Activated naive CD4-positive, alpha-beta T cell treated with anti-CD3 and anti-CD28 coated beads, Interleukin-2, amount 50 U/mL, for 24 hours (primary cell): ENCODE results near the gene TRAPPC2.

ENCODE experiments used
- H3K27ac Mint-ChIP-seq: one replicate; pipeline ENCODE4 v1.8.0; 2021; ENCODE audit warnings: mild to moderate bottlenecking, mixed read lengths
- H3K27me3 Mint-ChIP-seq: one replicate; pipeline ENCODE4 v1.8.0; 2021; ENCODE audit warnings: mixed read lengths
- H3K36me3 Mint-ChIP-seq: one replicate; pipeline ENCODE4 v1.8.0; 2021; ENCODE audit warnings: mixed read lengths
- H3K4me1 Mint-ChIP-seq: one replicate; pipeline ENCODE4 v1.8.0; 2021; ENCODE audit warnings: mixed read lengths
- H3K4me3 Mint-ChIP-seq: one replicate; pipeline ENCODE4 v1.8.0; 2021; ENCODE audit warnings: mild to moderate bottlenecking, mixed read lengths
- H3K9me3 Mint-ChIP-seq: one replicate; pipeline ENCODE4 v1.8.0; 2021; ENCODE audit warnings: mixed read lengths

The TRAPPC2 gene

GRCh38 chrX:13734278-13735172, at the start of gene TRAPPC2, which contains the start of gene OFD1:
Gene TRAPPC2 (minus strand): TSS chrX:13734620. CDS start chrX:13719963, 14,657 bp downstream.
Gene OFD1 (plus strand): TSS chrX:13734748. CDS start chrX:13735072, 324 bp downstream.
- peak within 1 kb of the TSS; percentile 99 for H3K4me3 Mint-ChIP-seq
- H3K4me1 Mint-ChIP-seq = peaks cover 57% of the 10 kb centered on the region

GRCh38 chrX:13780868-13781427, 46.5 kb upstream of the TRAPPC2 start:
- Mint-ChIP-seq H3K36me3 (no peaks in the 10 kb centered on the region), H3K27me3 (no peaks in the 10 kb centered on the region), H3K4me3 (no peak overlapping the region), H3K9me3 (no peaks in the 10 kb centered on the region), H3K4me1 (peaks cover 9% of the 10 kb centered on the region), H3K27ac (no peak overlapping the region)

More at GRCh38 chrX:13734278-13735172, at the start of gene TRAPPC2, which contains the start of gene OFD1:
- no peaks in the 10 kb centered on the region for H3K9me3 Mint-ChIP-seq
- H3K27me3 Mint-ChIP-seq = no peaks in the 10 kb centered on the region
- peaks cover 17% of the 10 kb centered on the region for H3K36me3 Mint-ChIP-seq
- peak within 1 kb of the TSS; percentile 98 for H3K27ac Mint-ChIP-seq

GRCh38 chrX:13778916-13779315, 44.5 kb upstream of the TRAPPC2 start:
- H3K4me1 Mint-ChIP-seq = peaks cover 9% of the 10 kb centered on the region
- H3K9me3 Mint-ChIP-seq = no peaks in the 10 kb centered on the region
- H3K36me3 Mint-ChIP-seq = no peaks in the 10 kb centered on the region
- H3K27me3 Mint-ChIP-seq = no peaks in the 10 kb centered on the region
- H3K27ac Mint-ChIP-seq = no peak overlapping the region
- H3K4me3 Mint-ChIP-seq = no peak overlapping the region

- Mint-ChIP-seq H3K4me1 (peaks cover 9% of the 10 kb centered on the region), H3K36me3 (no peaks in the 10 kb centered on the region), H3K4me3 (no peak overlapping the region), H3K27me3 (no peaks in the 10 kb centered on the region), H3K27ac (no peak overlapping the region), H3K9me3 (no peaks in the 10 kb centered on the region)
Measured at GRCh38 chrX:13776387-13776786, 42.0 kb upstream of the TRAPPC2 start.

- no peaks in the 10 kb centered on the region for H3K36me3 Mint-ChIP-seq
- no peaks in the 10 kb centered on the region for H3K27me3 Mint-ChIP-seq
- no peaks in the 10 kb centered on the region for H3K9me3 Mint-ChIP-seq
- H3K4me1 Mint-ChIP-seq = peaks cover 9% of the 10 kb centered on the region
- H3K4me3 Mint-ChIP-seq = no peak overlapping the region
- H3K27ac Mint-ChIP-seq = no peak overlapping the region
Measured at GRCh38 chrX:13775837-13776236, 41.4 kb upstream of the TRAPPC2 start.

- H3K27ac Mint-ChIP-seq = no peak overlapping the region
- peaks cover 19% of the 10 kb centered on the region for H3K4me1 Mint-ChIP-seq
- H3K27me3 Mint-ChIP-seq = no peaks in the 10 kb centered on the region
- H3K4me3 Mint-ChIP-seq = no peak overlapping the region
- H3K9me3 Mint-ChIP-seq = no peaks in the 10 kb centered on the region
- no peaks in the 10 kb centered on the region for H3K36me3 Mint-ChIP-seq
Measured at GRCh38 chrX:13774696-13775095, 40.3 kb upstream of the TRAPPC2 start.

- peaks cover 7% of the 10 kb centered on the region for H3K36me3 Mint-ChIP-seq
- H3K4me1 Mint-ChIP-seq = peaks cover 12% of the 10 kb centered on the region
- no peak overlapping the region for H3K4me3 Mint-ChIP-seq
- no peaks in the 10 kb centered on the region for H3K27me3 Mint-ChIP-seq
- H3K27ac Mint-ChIP-seq = no peak overlapping the region
- H3K9me3 Mint-ChIP-seq = no peaks in the 10 kb centered on the region
Measured at GRCh38 chrX:13770013-13770535, 35.7 kb upstream of the TRAPPC2 start.

GRCh38 chrX:13768939-13769338, 34.5 kb upstream of the TRAPPC2 start:
- Mint-ChIP-seq H3K36me3 (peaks cover 7% of the 10 kb centered on the region), H3K27me3 (no peaks in the 10 kb centered on the region), H3K27ac (no peak overlapping the region), H3K4me3 (no peak overlapping the region), H3K4me1 (peaks cover 12% of the 10 kb centered on the region), H3K9me3 (no peaks in the 10 kb centered on the region)

- H3K36me3 Mint-ChIP-seq = peaks cover 9% of the 10 kb centered on the region
- no peak overlapping the region for H3K27ac Mint-ChIP-seq
- no peaks in the 10 kb centered on the region for H3K9me3 Mint-ChIP-seq
- H3K4me3 Mint-ChIP-seq = no peak overlapping the region
- H3K27me3 Mint-ChIP-seq = no peaks in the 10 kb centered on the region
- peaks cover 7% of the 10 kb centered on the region for H3K4me1 Mint-ChIP-seq
Measured at GRCh38 chrX:13764765-13765164, 30.3 kb upstream of the TRAPPC2 start.

- Mint-ChIP-seq H3K9me3 (no peaks in the 10 kb centered on the region), H3K4me1 (peaks cover 5% of the 10 kb centered on the region), H3K4me3 (no peak overlapping the region), H3K36me3 (peaks cover 9% of the 10 kb centered on the region), H3K27ac (no peak overlapping the region), H3K27me3 (no peaks in the 10 kb centered on the region)
Measured at GRCh38 chrX:13764281-13764680, 29.9 kb upstream of the TRAPPC2 start.

GRCh38 chrX:13763489-13763888, 29.1 kb upstream of the TRAPPC2 start:
- peaks cover 9% of the 10 kb centered on the region for H3K4me1 Mint-ChIP-seq
- no peak overlapping the region for H3K4me3 Mint-ChIP-seq
- peaks cover 11% of the 10 kb centered on the region for H3K36me3 Mint-ChIP-seq
- H3K27ac Mint-ChIP-seq = no peak overlapping the region
- H3K9me3 Mint-ChIP-seq = no peaks in the 10 kb centered on the region
- H3K27me3 Mint-ChIP-seq = no peaks in the 10 kb centered on the region

- H3K36me3 Mint-ChIP-seq = peaks cover 13% of the 10 kb centered on the region
Measured at GRCh38 chrX:13761606-13762414, 27.4 kb upstream of the TRAPPC2 start.

GRCh38 chrX:13760426-13760825, 26.0 kb upstream of the TRAPPC2 start:
- Mint-ChIP-seq H3K27me3 (no peaks in the 10 kb centered on the region), H3K27ac (no peak overlapping the region), H3K4me3 (no peak overlapping the region), H3K9me3 (no peaks in the 10 kb centered on the region), H3K36me3 (peaks cover 8% of the 10 kb centered on the region), H3K4me1 (peaks cover 11% of the 10 kb centered on the region)

More at GRCh38 chrX:13761606-13762414, 27.4 kb upstream of the TRAPPC2 start:
- H3K4me1 Mint-ChIP-seq = peaks cover 9% of the 10 kb centered on the region
- no peak overlapping the region for H3K27ac Mint-ChIP-seq
- H3K27me3 Mint-ChIP-seq = no peaks in the 10 kb centered on the region
- H3K9me3 Mint-ChIP-seq = no peaks in the 10 kb centered on the region
- no peak overlapping the region for H3K4me3 Mint-ChIP-seq

- H3K27ac Mint-ChIP-seq = no peak overlapping the region
- no peaks in the 10 kb centered on the region for H3K9me3 Mint-ChIP-seq
- H3K27me3 Mint-ChIP-seq = no peaks in the 10 kb centered on the region
- peaks cover 18% of the 10 kb centered on the region for H3K4me1 Mint-ChIP-seq
- H3K4me3 Mint-ChIP-seq = no peak overlapping the region
- H3K36me3 Mint-ChIP-seq = peaks cover 8% of the 10 kb centered on the region
Measured at GRCh38 chrX:13759152-13759718, 24.8 kb upstream of the TRAPPC2 start.

GRCh38 chrX:13756381-13756780, 22.0 kb upstream of the TRAPPC2 start:
- H3K27me3 Mint-ChIP-seq = no peaks in the 10 kb centered on the region
- peaks cover 31% of the 10 kb centered on the region for H3K4me1 Mint-ChIP-seq
- H3K36me3 Mint-ChIP-seq = peaks cover 15% of the 10 kb centered on the region
- H3K27ac Mint-ChIP-seq = no peak overlapping the region
- no peaks in the 10 kb centered on the region for H3K9me3 Mint-ChIP-seq
- H3K4me3 Mint-ChIP-seq = no peak overlapping the region
